ENCODE results near the gene CCDC187.

DNA sequence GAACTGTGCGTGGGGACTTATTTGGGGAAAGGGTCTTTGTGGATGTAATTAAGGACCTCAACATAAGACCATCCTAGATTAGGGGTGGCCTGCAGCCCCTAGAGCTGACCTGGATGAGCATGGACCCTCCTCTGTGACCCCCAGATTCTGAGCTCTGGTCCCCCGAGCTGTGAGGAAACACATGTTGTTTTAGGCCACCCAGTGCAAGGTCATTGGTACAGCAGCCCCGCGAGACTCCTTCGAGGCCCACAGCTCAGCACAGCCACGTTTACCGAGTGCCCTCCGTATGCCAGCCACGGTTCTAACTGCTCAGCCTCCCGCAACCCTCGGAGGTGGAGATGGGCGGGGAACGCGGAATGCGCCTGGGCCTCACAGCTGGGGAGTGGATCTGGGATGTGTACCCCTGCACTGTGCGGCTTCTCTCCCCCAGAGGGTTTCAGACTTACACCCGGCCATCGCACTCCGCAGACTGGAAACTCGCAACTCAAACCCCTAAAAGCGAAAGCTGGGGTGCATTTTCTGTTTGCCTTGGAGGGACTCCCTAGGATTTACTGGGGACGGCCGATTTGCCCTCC, 18.9 kb upstream of the CCDC187 start:
- no peak for TF ChIP-seq POLR2A (IDR thresholded peaks at IDR 0.05)
- TF ChIP-seq, protein P1, sequence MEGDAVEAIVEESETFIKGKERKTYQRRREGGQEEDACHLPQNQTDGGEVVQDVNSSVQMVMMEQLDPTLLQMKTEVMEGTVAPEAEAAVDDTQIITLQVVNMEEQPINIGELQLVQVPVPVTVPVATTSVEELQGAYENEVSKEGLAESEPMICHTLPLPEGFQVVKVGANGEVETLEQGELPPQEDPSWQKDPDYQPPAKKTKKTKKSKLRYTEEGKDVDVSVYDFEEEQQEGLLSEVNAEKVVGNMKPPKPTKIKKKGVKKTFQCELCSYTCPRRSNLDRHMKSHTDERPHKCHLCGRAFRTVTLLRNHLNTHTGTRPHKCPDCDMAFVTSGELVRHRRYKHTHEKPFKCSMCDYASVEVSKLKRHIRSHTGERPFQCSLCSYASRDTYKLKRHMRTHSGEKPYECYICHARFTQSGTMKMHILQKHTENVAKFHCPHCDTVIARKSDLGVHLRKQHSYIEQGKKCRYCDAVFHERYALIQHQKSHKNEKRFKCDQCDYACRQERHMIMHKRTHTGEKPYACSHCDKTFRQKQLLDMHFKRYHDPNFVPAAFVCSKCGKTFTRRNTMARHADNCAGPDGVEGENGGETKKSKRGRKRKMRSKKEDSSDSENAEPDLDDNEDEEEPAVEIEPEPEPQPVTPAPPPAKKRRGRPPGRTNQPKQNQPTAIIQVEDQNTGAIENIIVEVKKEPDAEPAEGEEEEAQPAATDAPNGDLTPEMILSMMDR (IDR thresholded peaks at IDR 0.05) = no peak
